ENCODE results near the gene MCEE. TPM values are rescaled to one million over a fixed set of nuclear protein-coding genes. Genes with fewer than 3 reads are reported as not detected.

MCEE gene
- polyA plus RNA-seq, 1 of the 3 experiments (the other 2 are of a cell fraction), result 6.2 TPM

DNA sequence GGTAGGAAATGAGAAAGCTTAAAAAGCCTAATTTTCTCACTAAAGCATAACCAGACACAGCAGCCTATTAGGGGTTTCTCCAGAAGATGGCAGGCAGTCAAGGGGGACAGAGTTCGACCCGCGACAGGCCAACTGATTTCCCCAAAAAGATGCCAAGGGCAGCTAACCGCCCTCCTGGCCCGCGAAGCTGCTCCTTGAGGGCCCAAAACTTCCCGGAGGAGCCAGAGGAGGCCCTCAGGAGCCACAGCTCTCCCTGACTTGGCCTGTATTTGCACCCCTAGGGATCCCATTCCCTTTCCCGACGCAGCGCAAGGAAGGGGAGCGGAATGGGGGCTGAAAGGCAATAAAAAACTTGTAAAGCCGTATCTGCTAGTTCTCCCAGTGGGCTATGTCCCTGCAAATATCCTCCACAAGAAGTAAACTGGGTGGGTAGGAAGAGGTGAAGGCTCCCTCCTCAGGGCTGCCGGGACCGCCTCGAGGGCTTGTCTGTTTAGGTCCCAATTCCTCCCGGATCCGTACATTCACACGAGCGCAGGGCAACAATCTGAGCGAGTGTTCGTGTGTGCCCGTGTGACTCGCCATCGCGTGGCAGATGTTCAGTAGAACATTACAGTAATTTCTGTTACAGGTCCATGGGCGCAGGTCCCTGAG is 62.3 kb downstream of the MCEE start:
- no peak for DNase-seq
- H4K20me1 ChIP-seq (ENCODE audit: insufficient read depth), result no peaks in the 10 kb centered on the region
- no peaks in the 10 kb centered on the region; the same call in 1 of the 2 replicates for H3K27me3 ChIP-seq (ENCODE audit: insufficient read depth)
- peaks cover 5 to 18% of the 10 kb centered on the region in 2 experiments; a peak in 3 of 4 replicates for H3K4me1 ChIP-seq (ENCODE audit: control insufficient read depth in 1 of 2, insufficient read depth in 2 of 2, low read depth in 1 of 2, low read length in 1 of 2)
- H3K9ac ChIP-seq, result peak overlapping the region; percentile 87
- H3K4me3 ChIP-seq (ENCODE audit: low read depth in 2 of 2, low read length in 1 of 2), result peak overlapping the region; percentile 92 to 98
- H3K9me3 ChIP-seq, result no peaks in the 10 kb centered on the region
- WGBS (ENCODE audit: low lambda C conversion rate), result 18% methylated on average over 19 of the region's 26 CpGs
- ChIA-PET POLR2A (interaction anchor here (1.0 to 1.4 kb wide), 11 partner anchors 8 to 66 kb away, joined by 3 to 8 read pairs (median 4); partner anchors contain the start of genes MCEE and MPHOSPH10), CTCF (interaction anchor here (0.9 to 2.7 kb wide), 10 partner anchors 8 to 118 kb away, joined by 3 to 15 read pairs (median 3); partner anchors contain the start of gene MCEE)
- H3K79me2 ChIP-seq (ENCODE audit: insufficient read depth), result peaks cover 40% of the 10 kb centered on the region
- peak overlapping the region; percentile 92 to 97 for H3K27ac ChIP-seq (ENCODE audit: low read depth in 2 of 2, low read length in 1 of 2)
- peak overlapping the region; percentile 84 for H2AFZ ChIP-seq (ENCODE audit: low read depth)
- peak overlapping the region; percentile 94 for H3K4me2 ChIP-seq
- TF ChIP-seq EP300 (IDR thresholded peaks at IDR 0.05; ENCODE audit: borderline replicate concordance in 1 of 2, low read depth in 1 of 2, low read length in 1 of 2) (0 out of 4 replicates have a peak, but pooled peaks of 1 of the 2 experiments have one; percentile 20), YY1 (IDR thresholded peaks at IDR 0.05; ENCODE audit: low read depth) (no peak), MEF2A (IDR thresholded peaks at IDR 0.05; ENCODE audit: borderline replicate concordance, low read depth) (no peak)
- TF ChIP-seq, protein P1, sequence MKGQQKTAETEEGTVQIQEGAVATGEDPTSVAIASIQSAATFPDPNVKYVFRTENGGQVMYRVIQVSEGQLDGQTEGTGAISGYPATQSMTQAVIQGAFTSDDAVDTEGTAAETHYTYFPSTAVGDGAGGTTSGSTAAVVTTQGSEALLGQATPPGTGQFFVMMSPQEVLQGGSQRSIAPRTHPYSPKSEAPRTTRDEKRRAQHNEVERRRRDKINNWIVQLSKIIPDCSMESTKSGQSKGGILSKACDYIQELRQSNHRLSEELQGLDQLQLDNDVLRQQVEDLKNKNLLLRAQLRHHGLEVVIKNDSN (IDR thresholded peaks at IDR 0.05; ENCODE audit: borderline replicate concordance, low read depth), result no peak
- H3K9me2 ChIP-seq, result no peaks in the 10 kb centered on the region
- no peaks in the 10 kb centered on the region for H3F3A ChIP-seq (replicated peaks; ENCODE audit: insufficient read depth)
- peaks cover under 1 to 12% of the 10 kb centered on the region in 2 experiments for H3K36me3 ChIP-seq (replicated peaks in 1 of 2; ENCODE audit: control insufficient read depth in 1 of 2, insufficient read depth in 2 of 2, low read length in 1 of 2)

DNA sequence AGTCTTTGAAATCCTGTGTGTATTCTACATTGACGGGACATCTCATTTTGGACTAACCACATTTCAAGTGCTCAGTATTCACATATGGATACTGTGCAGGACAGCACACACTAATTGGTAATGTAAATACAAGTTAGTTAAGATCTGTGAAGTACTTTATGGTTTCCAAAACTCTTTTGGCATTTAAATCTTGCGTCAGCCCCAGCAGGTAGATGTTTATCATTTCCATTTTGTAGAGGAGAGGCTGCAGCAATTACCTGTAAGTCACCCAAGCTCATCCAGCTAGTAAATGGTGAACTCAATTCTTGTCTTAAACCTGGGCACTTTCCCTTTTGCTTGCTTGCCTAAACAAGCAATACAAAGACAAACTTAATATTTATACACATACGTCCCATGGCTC is 63.2 kb downstream of the MCEE start:
- POLR2A ChIA-PET, result interaction anchor here (0.7 kb wide), 1 partner anchor 64 kb away, joined by 3 read pairs; no protein-coding TSS in a partner anchor
- peak overlapping the region; percentile 94; the same call in 1 of the 2 replicates for H3K4me2 ChIP-seq
- DNase-seq, result no peak

More for the DNA sequence above, 63.2 kb downstream of the MCEE start:
- H3K27ac ChIP-seq (ENCODE audit: low read depth in 2 of 2, low read length in 1 of 2), result no peak overlapping the region
- no peaks in the 10 kb centered on the region for H3K9me2 ChIP-seq
- peaks cover 32% of the 10 kb centered on the region for H3K79me2 ChIP-seq (ENCODE audit: insufficient read depth)
- CTCF ChIA-PET, result interaction anchor here (1.1 to 2.7 kb wide), 5 partner anchors 8 to 102 kb away, joined by 3 to 15 read pairs (median 3); partner anchors contain the start of gene MCEE
- no peaks in the 10 kb centered on the region for H3K9me3 ChIP-seq
- H3F3A ChIP-seq (replicated peaks; ENCODE audit: insufficient read depth), result no peaks in the 10 kb centered on the region
- TF ChIP-seq NFIC (IDR thresholded peaks at IDR 0.05; ENCODE audit: borderline replicate concordance) (no peak), MXI1 (IDR thresholded peaks at IDR 0.05; ENCODE audit: low read depth, low read length) (no peak), FOXJ3 (CRISPR knock-in tag; IDR thresholded peaks at IDR 0.05) (no peak), RAD21 (IDR thresholded peaks at IDR 0.05; ENCODE audit: low read length) (no peak), RCOR1 (IDR thresholded peaks at IDR 0.05; ENCODE audit: low read length) (no peak), TEAD4 (IDR thresholded peaks at IDR 0.05; ENCODE audit: borderline replicate concordance, insufficient read depth) (no peak), SMC3 (IDR thresholded peaks at IDR 0.05; ENCODE audit: low read depth, low read length) (no peak), NRF1 (IDR thresholded peaks at IDR 0.05; ENCODE audit: low read depth, low read length) (no peak), EZH2phosphoT487 (IDR thresholded peaks at IDR 0.05; ENCODE audit: borderline replicate concordance, low read depth) (no peak), FOSL2 (IDR thresholded peaks at IDR 0.05; ENCODE audit: borderline replicate concordance, low read depth) (no peak), FOXM1 (IDR thresholded peaks at IDR 0.05; ENCODE audit: low read depth) (no peak), ELF1 (IDR thresholded peaks at IDR 0.05) (no peak)
- TF ChIP-seq, protein P1 (IDR thresholded peaks at IDR 0.05; ENCODE audit: borderline replicate concordance, low read depth), result no peak
- TF ChIP-seq, protein P2, sequence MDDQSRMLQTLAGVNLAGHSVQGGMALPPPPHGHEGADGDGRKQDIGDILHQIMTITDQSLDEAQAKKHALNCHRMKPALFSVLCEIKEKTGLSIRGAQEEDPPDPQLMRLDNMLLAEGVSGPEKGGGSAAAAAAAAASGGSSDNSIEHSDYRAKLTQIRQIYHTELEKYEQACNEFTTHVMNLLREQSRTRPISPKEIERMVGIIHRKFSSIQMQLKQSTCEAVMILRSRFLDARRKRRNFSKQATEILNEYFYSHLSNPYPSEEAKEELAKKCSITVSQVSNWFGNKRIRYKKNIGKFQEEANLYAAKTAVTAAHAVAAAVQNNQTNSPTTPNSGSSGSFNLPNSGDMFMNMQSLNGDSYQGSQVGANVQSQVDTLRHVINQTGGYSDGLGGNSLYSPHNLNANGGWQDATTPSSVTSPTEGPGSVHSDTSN (IDR thresholded peaks at IDR 0.05), result no peak
- H3K4me3 ChIP-seq (ENCODE audit: low read depth in 2 of 2, low read length in 1 of 2), result no peak overlapping the region
- peaks cover 5 to 18% of the 10 kb centered on the region in 2 experiments; a peak in 3 of 4 replicates for H3K4me1 ChIP-seq (ENCODE audit: control insufficient read depth in 1 of 2, insufficient read depth in 2 of 2, low read depth in 1 of 2, low read length in 1 of 2)
- no peak overlapping the region for H3K9ac ChIP-seq
- no peaks in the 10 kb centered on the region for H4K20me1 ChIP-seq (ENCODE audit: insufficient read depth)
- 97% methylated on average over 3 of the region's 3 CpGs for WGBS (ENCODE audit: low lambda C conversion rate)
- no peak overlapping the region for H2AFZ ChIP-seq (ENCODE audit: low read depth)
- peaks cover 0 to 8% of the 10 kb centered on the region in 2 experiments for H3K36me3 ChIP-seq (replicated peaks in 1 of 2; ENCODE audit: control insufficient read depth in 1 of 2, insufficient read depth in 2 of 2, low read length in 1 of 2)
- H3K27me3 ChIP-seq (ENCODE audit: insufficient read depth), result no peaks in the 10 kb centered on the region; the same call in 1 of the 2 replicates
